ENCODE data around the gene ECI2. TPM values are rescaled to one million over a fixed set of nuclear protein-coding genes. Genes with fewer than 3 reads are reported as not detected.

Gene ECI2
- total and polyA plus RNA-seq, 10 donors: 25.9 to 61.0 (median 34.7) TPM

DNA sequence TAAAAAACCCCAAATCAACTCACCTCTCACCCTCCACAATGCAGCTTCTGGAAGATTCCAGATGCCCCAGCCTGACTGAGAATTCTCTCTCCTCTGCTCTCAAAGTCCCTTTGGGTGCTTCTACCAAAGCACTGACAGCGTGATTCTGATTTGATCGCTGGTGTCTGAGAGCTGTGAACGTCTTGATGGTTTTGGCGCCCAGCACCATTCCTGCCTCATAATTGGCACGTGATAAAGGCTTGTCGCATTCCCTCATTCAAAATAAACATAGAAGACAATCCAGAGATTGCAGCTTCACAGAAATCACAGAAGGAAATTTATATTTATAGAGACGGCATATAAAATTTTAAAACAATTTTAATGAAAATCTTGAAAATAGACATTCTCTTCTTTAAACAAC, 24.1 kb upstream of the ECI2 start:
- no peak for DNase-seq
- Histone ChIP-seq H3K36me3 (no peaks in the 10 kb centered on the region), H3K4me3 (no peak overlapping the region), H3K4me1 (peaks cover 0 to 13% (median 2%) of the 10 kb centered on the region in 6 donors), H3K27ac (no peak overlapping the region), H3K27me3 (replicated peaks in 1 of 7) (peaks cover 0 to 4% (median 0%) of the 10 kb centered on the region in 7 donors), H3K9me3 (no peaks in the 10 kb centered on the region)
- no peak for TF ChIP-seq POLR2A (IDR thresholded peaks at IDR 0.05)
- TF ChIP-seq, protein P1, sequence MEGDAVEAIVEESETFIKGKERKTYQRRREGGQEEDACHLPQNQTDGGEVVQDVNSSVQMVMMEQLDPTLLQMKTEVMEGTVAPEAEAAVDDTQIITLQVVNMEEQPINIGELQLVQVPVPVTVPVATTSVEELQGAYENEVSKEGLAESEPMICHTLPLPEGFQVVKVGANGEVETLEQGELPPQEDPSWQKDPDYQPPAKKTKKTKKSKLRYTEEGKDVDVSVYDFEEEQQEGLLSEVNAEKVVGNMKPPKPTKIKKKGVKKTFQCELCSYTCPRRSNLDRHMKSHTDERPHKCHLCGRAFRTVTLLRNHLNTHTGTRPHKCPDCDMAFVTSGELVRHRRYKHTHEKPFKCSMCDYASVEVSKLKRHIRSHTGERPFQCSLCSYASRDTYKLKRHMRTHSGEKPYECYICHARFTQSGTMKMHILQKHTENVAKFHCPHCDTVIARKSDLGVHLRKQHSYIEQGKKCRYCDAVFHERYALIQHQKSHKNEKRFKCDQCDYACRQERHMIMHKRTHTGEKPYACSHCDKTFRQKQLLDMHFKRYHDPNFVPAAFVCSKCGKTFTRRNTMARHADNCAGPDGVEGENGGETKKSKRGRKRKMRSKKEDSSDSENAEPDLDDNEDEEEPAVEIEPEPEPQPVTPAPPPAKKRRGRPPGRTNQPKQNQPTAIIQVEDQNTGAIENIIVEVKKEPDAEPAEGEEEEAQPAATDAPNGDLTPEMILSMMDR (IDR thresholded peaks at IDR 0.05 in 8 of 11, conservative IDR thresholded peaks at IDR 0.05 in 3 of 11): no peak
- TF ChIP-seq POLR2AphosphoS5 (IDR thresholded peaks at IDR 0.05): no peak
- 88 to 94% (median 91%) methylated on average over 7 of the region's 7 CpGs for WGBS, 5 donors
- intact Hi-C loops (cut with DNase I; ENCODE audit: low total_unique reads): loop anchor here (5.0 to 10.0 kb wide), 3 partner anchors 102 to 885 kb away; no protein-coding TSS in a partner anchor

DNA sequence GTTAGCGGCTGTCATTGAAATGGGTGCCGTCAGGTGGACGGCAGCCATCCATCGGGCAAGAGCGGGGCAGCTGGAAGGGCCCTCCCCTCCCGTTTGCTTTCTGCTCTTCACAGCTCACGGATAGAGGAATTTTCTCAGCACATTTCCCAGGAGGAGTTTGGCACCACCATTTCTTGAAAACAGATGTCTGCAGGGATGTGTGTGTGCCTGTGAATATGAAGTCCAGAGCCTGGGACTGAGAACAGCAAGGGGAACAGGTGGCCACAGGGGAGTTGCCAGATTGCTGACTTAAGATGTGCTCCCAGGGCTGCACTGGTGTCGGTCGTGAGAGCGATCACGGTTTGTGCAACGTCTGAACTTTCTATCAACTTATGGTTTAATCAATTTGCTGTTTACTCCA, 22.1 kb upstream of the ECI2 start:
- intact Hi-C loops (cut with DNase I; ENCODE audit: low total_unique reads): loop anchor here (5.0 to 10.0 kb wide), 3 partner anchors 100 to 883 kb away; no protein-coding TSS in a partner anchor
- no peak overlapping the region for H3K27ac ChIP-seq
- no peaks in the 10 kb centered on the region for H3K36me3 ChIP-seq
- TF ChIP-seq, protein P1 (IDR thresholded peaks at IDR 0.05 in 8 of 11, conservative IDR thresholded peaks at IDR 0.05 in 3 of 11): no peak
- 86 to 94% (median 88%) methylated on average over 12 of the region's 12 CpGs for WGBS, 5 donors
- H3K4me1 ChIP-seq: peaks cover 0 to 16% (median 2%) of the 10 kb centered on the region in 6 donors
- DNase-seq: no peak
- no peaks in the 10 kb centered on the region for H3K9me3 ChIP-seq
- peaks cover 0 to 4% (median 0%) of the 10 kb centered on the region in 7 donors for H3K27me3 ChIP-seq (replicated peaks in 1 of 7)
- no peak overlapping the region for H3K4me3 ChIP-seq

DNA sequence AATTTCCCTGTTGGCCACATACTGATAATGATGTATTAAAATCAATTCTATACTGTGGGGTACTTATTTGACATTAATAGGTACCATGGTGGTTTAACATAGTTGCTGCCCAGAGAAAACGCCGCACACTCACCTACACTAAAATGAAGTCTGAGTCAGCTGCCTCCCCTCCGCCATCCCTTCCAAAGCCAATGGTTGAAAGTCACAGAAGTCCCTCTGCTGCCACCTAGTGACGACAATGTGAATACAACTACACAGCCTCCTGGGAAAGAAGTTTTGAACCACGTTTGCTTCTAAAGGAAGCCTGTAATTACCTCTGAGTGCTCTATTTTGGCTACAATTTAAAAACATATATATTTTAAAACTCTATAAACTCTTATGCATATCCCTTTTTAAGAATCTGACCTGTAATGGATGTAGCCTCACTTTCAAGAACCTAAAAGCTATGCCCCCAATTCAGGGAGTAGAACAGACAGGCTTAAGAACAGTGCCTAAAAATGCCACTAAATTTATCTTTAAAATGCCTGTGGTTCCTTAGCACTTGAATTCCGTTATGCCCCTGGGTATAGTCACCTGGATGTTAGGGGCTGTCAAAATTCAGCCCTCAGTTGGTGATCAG, 20.6 kb upstream of the ECI2 start:
- Histone ChIP-seq H3K27me3 (replicated peaks in 1 of 7) (peaks cover 0 to 4% (median 0%) of the 10 kb centered on the region in 7 donors), H3K9me3 (no peaks in the 10 kb centered on the region), H3K4me3 (no peak overlapping the region), H3K4me1 (peaks cover 0 to 16% (median 2%) of the 10 kb centered on the region in 6 donors), H3K36me3 (no peaks in the 10 kb centered on the region), H3K27ac (no peak overlapping the region)
- intact Hi-C loops (cut with DNase I; ENCODE audit: low total_unique reads): loop anchor here (5.0 to 10.0 kb wide), 3 partner anchors 99 to 881 kb away; no protein-coding TSS in a partner anchor
- no peak for TF ChIP-seq POLR2A (IDR thresholded peaks at IDR 0.05)
- TF ChIP-seq, protein P1 (IDR thresholded peaks at IDR 0.05 in 8 of 11, conservative IDR thresholded peaks at IDR 0.05 in 3 of 11): peak; percentile 60 to 90 (median 82)
- TF ChIP-seq POLR2AphosphoS5 (IDR thresholded peaks at IDR 0.05): no peak
- DNase-seq: no peak
- WGBS, 5 donors: 1 to 5% (median 3%) methylated on average over 6 of the region's 6 CpGs

DNA sequence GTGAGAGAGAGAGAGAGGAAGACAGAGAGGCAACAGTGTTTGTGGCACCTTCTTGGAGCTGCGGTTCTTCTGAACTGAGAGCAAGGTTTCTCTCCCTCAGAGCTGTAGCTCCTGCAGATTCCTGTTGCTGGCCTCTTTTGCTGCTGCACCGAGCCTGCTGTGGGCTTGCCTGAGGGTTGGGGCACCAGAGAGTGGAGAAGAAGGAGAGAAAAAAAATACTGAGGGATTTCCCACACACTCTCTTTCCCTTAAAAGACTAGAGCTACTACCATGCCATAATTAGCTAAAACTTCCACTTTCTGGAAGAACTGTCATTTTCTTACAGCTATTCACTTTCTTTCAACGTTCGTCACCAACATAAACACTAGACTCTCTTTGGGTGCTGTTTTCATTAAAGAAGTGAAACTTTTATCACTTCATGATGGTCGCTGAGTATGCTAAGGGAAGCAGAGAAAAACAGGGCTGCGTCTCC, 18.2 kb upstream of the ECI2 start:
- peak overlapping the region in 2 of 8 donors; percentile 16 to 48 for H3K27ac ChIP-seq
- peaks cover 0 to 16% (median 2%) of the 10 kb centered on the region in 6 donors for H3K4me1 ChIP-seq
- intact Hi-C loops (cut with DNase I; ENCODE audit: low total_unique reads): loop anchor here (10.0 kb wide), 2 partner anchors 409 to 879 kb away; no protein-coding TSS in a partner anchor
- no peak overlapping the region for H3K4me3 ChIP-seq
- TF ChIP-seq, protein P1 (IDR thresholded peaks at IDR 0.05 in 8 of 11, conservative IDR thresholded peaks at IDR 0.05 in 3 of 11): no peak
- TF ChIP-seq POLR2A (IDR thresholded peaks at IDR 0.05) (no peak), POLR2AphosphoS5 (IDR thresholded peaks at IDR 0.05) (no peak)
- H3K36me3 ChIP-seq: no peaks in the 10 kb centered on the region
- no peaks in the 10 kb centered on the region for H3K9me3 ChIP-seq
- H3K27me3 ChIP-seq (replicated peaks in 1 of 7): peaks cover 0 to 4% (median 0%) of the 10 kb centered on the region in 7 donors
- no peak for DNase-seq
- 58 to 85% (median 67%) methylated on average over 6 of the region's 6 CpGs for WGBS, 5 donors
